ENCODE measurements around the gene TBC1D9. TPM values are rescaled to one million over a fixed set of nuclear protein-coding genes. Genes with fewer than 3 reads are reported as not detected.

The TBC1D9 gene
- total and polyA plus RNA-seq, 2 donors (not counting 1 experiment from before 2014, with no cell fraction given), result 48.9 to 235 TPM

- H3K9me3 Mint-ChIP-seq (ENCODE audit: insufficient read depth), result no peaks in the 10 kb centered on the region
- peak overlapping the region; percentile 65 for H3K9ac ChIP-seq (ENCODE audit: low read length)
- H3K27me3 Mint-ChIP-seq, result no peaks in the 10 kb centered on the region
- H3K27ac Mint-ChIP-seq, result peak overlapping the region; percentile 99
- WGBS (ENCODE audit: insufficient coverage), result 18% methylated on average over 6 of the region's 9 CpGs
- peaks cover 99% of the 10 kb centered on the region for H3K79me2 ChIP-seq (ENCODE audit: control insufficient read depth, insufficient read depth, low read length)
- TF ChIP-seq EZH2 (IDR thresholded peaks at IDR 0.05; ENCODE audit: borderline replicate concordance, insufficient read depth, low read depth, low read length, poor library complexity, severe bottlenecking) (no peak), CTCF (IDR thresholded peaks at IDR 0.05) (no peak)
- H3K27me3 ChIP-seq (replicated peaks in 1 of 4; ENCODE audit: control extremely low read depth in 1 of 4, control insufficient read depth in 3 of 4, insufficient read depth in 4 of 4, low read length in 3 of 4), result no peaks in the 10 kb centered on the region
- peaks cover 10% of the 10 kb centered on the region for H4K20me1 ChIP-seq (ENCODE audit: control insufficient read depth, insufficient read depth, low read length, poor library complexity, severe bottlenecking)
- H3K9me3 ChIP-seq (ENCODE audit: control extremely low read depth in 1 of 3, control insufficient read depth in 2 of 3, insufficient read depth in 1 of 3, low read length in 2 of 3), result peaks cover 0 to 7% (median 0%) of the 10 kb centered on the region in 3 donors
- peak overlapping the region; percentile 89 for H3K4me3 Mint-ChIP-seq
- peaks cover 85% of the 10 kb centered on the region for H3K4me1 Mint-ChIP-seq
- peaks cover 0 to 2% of the 10 kb centered on the region in 2 experiments for H3K36me3 ChIP-seq (replicated peaks in 1 of 2; ENCODE audit: control extremely low read depth in 1 of 2, control insufficient read depth in 1 of 2, extremely low read depth in 1 of 2, insufficient read depth in 2 of 2, low read length in 1 of 2)
- ChIA-PET POLR2A (interaction anchor here (0.9 to 4.0 kb wide), 7 partner anchors 10 to 87 kb away, joined by 3 to 22 read pairs (median 8); partner anchors contain the start of gene TBC1D9), CTCF (interaction anchor here (0.6 to 5.4 kb wide), 12 partner anchors 11 to 1624 kb away, joined by 3 to 36 read pairs (median 4); no protein-coding TSS in a partner anchor)
- intact Hi-C loops (cut with micrococcal nuclease), result loop anchor here (1.0 to 5.0 kb wide), 5 partner anchors 14 to 87 kb away; no protein-coding TSS in a partner anchor
- peaks cover 75 to 76% of the 10 kb centered on the region in 2 donors for H3K4me1 ChIP-seq (ENCODE audit: control insufficient read depth in 2 of 2, insufficient read depth in 2 of 2, low read length in 2 of 2)
- ATAC-seq (ENCODE audit: low read depth), result peak; percentile 63
- peak overlapping the region; percentile 88 for H3K4me2 ChIP-seq (replicated peaks; ENCODE audit: low read depth, low read length, poor library complexity, severe bottlenecking)
- H3K4me3 ChIP-seq (ENCODE audit: control extremely low read depth in 1 of 5, extremely low read depth in 1 of 5, insufficient read depth in 1 of 5, low read depth in 2 of 5, low read length in 4 of 5), result peak overlapping the region; percentile 40 to 68 (median 54)
- H2AFZ ChIP-seq (ENCODE audit: insufficient read depth, low read depth, low read length, poor library complexity, severe bottlenecking), result peak overlapping the region; percentile 84
- peak overlapping the region; percentile 92 for H3K27ac ChIP-seq (ENCODE audit: low read length in 2 of 2)
- peak; percentile 75 for DNase-seq
Observed at GRCh38 chr4:140720387-140721304, 35.5 kb downstream of the TBC1D9 start.

Measured in B cell (primary cell).